K562 (cell line): ENCODE measurements around the gene ANKDD1A. TPM values are rescaled to one million over a fixed set of nuclear protein-coding genes. Genes with fewer than 3 reads are reported as not detected.

Source experiments
- ATAC-seq: fragments of 200-7000 bp; cut with Tn5 transposase; 3 replicates; pipeline ENCODE4 v1.9.1; 2020; ENCODE audit warnings: moderate library complexity
- BruUV-seq: library from RNA; stranded (reverse); fragments of 400-500 nt; replicated peaks from 2 replicates; lab custom pipeline; 2021; lab: Mats Ljungman, UMichigan
- CTCF ChIA-PET: fragments of 300-600 bp; formaldehyde crosslinking; extraction: SDS; loops from one replicate; lab custom pipeline; 2021; ENCODE audit warnings: low intra/inter-chr PET ratio; lab: Yijun Ruan, JAX
- POLR2A ChIA-PET: fragments of 300-600, 350-650 bp; sonication (Branson Sonifier 250); formaldehyde crosslinking; extraction: SDS; loops from one replicate; lab custom pipeline; 2021; ENCODE audit warnings: antibody characterized with exemption, inconsistent platforms; lab: Yijun Ruan, JAX
- DNase-seq, 4 experiments: peaks; one replicate each; pipeline versions ENCODE4 v3.0.0 to v3.0.0-alpha.2; 2011 to 2018; ENCODE audit warnings: low spot score in 3 of 4, mixed read lengths in 3 of 4; ENCODE audit errors: extremely low read depth in 1 of 4
- FAIRE-seq: peaks from 2 replicates; lab custom pipeline; 2011; peaks lifted over from hg19 to GRCh38; lab: Jason Lieb, UNC
- H2AFZ ChIP-seq: 2 replicates; pipeline ENCODE4 v1.6.0; 2011; ENCODE audit warnings: low read depth, low read length, control low read depth, inconsistent platforms
- H3K27ac ChIP-seq: fragments of 200-600 bp; 3 replicates; pipeline ENCODE4 v1.8.0; 2011; ENCODE audit warnings: low read depth, mild to moderate bottlenecking, control low read depth, inconsistent platforms, low read length, moderate library complexity, mixed read lengths; ENCODE audit errors: extremely low read depth
- H3K27me3 ChIP-seq, 2 experiments: fragments of 300-600 bp in 1 of 2; 2 replicates in 1 of 2; 3 replicates in 1 of 2; pipeline versions ENCODE4 v1.6.0 to v1.8.0; 2011; ENCODE audit warnings: inconsistent platforms in 2 of 2, low read length in 2 of 2, mild to moderate bottlenecking in 1 of 2, mixed read lengths in 1 of 2, moderate library complexity in 1 of 2; ENCODE audit not compliant: control insufficient read depth in 2 of 2, insufficient read depth in 2 of 2
- H3K36me3 ChIP-seq: fragments of 300-600 bp; 3 replicates; pipeline ENCODE4 v1.8.0; 2011; ENCODE audit warnings: mild to moderate bottlenecking, low read length, inconsistent platforms; ENCODE audit not compliant: control insufficient read depth, insufficient read depth
- H3K4me1 ChIP-seq, 2 experiments: fragments of 200-600 bp in 1 of 2; replicated peaks in 1 of 2; 2 replicates in 1 of 2; 3 replicates in 1 of 2; pipeline versions ENCODE4 v1.5.1 to v1.8.0; 2011; ENCODE audit warnings: inconsistent platforms in 2 of 2, low read length in 2 of 2, mild to moderate bottlenecking in 1 of 2, mixed read lengths in 1 of 2, moderate library complexity in 1 of 2; ENCODE audit not compliant: control insufficient read depth in 2 of 2, insufficient read depth in 2 of 2
- H3K4me2 ChIP-seq: 2 replicates; pipeline ENCODE4 v1.6.1; 2011; ENCODE audit warnings: low read length, control low read depth, inconsistent platforms, mixed read lengths; ENCODE audit not compliant: insufficient read depth
- H3K4me3 ChIP-seq: fragments of 200-600 bp; sonication (generic), shearing (Covaris generic); 2 replicates; pipeline ENCODE4 v1.5.1; 2016; ENCODE audit warnings: control low read depth, inconsistent platforms
- H3K79me2 ChIP-seq: fragments of 200-600 bp; 3 replicates; pipeline ENCODE4 v1.8.0; 2011; ENCODE audit warnings: low read length, inconsistent platforms; ENCODE audit not compliant: control insufficient read depth, insufficient read depth
- H3K9ac ChIP-seq, 2 experiments: 2 replicates each; pipeline versions ENCODE4 v1.6.0 to v1.6.1; 2011; ENCODE audit warnings: low read depth in 2 of 2, low read length in 2 of 2, control low read depth in 1 of 2, inconsistent platforms in 1 of 2, mild to moderate bottlenecking in 1 of 2, mixed read lengths in 1 of 2; ENCODE audit not compliant: insufficient read depth in 1 of 2
- H3K9me1 ChIP-seq: one replicate; pipeline ENCODE4 v1.6.0; 2011; ENCODE audit warnings: inconsistent platforms, mild to moderate bottlenecking, low read length, moderate library complexity; ENCODE audit not compliant: control insufficient read depth, insufficient read depth
- H3K9me3 ChIP-seq: replicated peaks from 2 replicates; pipeline ENCODE4 v1.5.1; 2011; ENCODE audit warnings: low read depth, low read length, inconsistent platforms; ENCODE audit not compliant: control insufficient read depth, insufficient read depth
- H4K20me1 ChIP-seq: replicated peaks from 2 replicates; pipeline ENCODE4 v1.6.1; 2011; ENCODE audit warnings: low read length, inconsistent platforms, mixed read lengths; ENCODE audit not compliant: control insufficient read depth, insufficient read depth
- CXXC5 ChIP-seq: fragments of 250-450 bp; sonication (Bioruptor Pico); IDR thresholded peaks from 2 replicates; pipeline ENCODE4 v1.8.0; 2022; ENCODE audit warnings: inconsistent platforms, mild to moderate bottlenecking, moderate library complexity
- GABPB2 ChIP-seq: fragments of 250-450 bp; sonication (Bioruptor Pico); conservative IDR thresholded peaks from 2 replicates; pipeline ENCODE4 v1.5.1; 2021; ENCODE audit warnings: mild to moderate bottlenecking
- NFXL1 ChIP-seq: fragments of 450-650 bp; formaldehyde crosslinking; IDR thresholded peaks from 2 replicates; pipeline ENCODE4 v1.4.0; 2021; ENCODE audit warnings: mild to moderate bottlenecking
- POLR3G ChIP-seq: IDR thresholded peaks from 2 replicates; pipeline ENCODE4 v1.6.1; 2011; ENCODE audit not compliant: insufficient read length, insufficient replicate concordance; ENCODE audit errors: extremely low read depth
- RBM22 ChIP-seq: fragments of 200-400 bp; formaldehyde crosslinking; IDR thresholded peaks from 2 replicates; pipeline ENCODE4 v1.6.1; 2018; ENCODE audit warnings: low read length, low read depth; ENCODE audit not compliant: poor library complexity, severe bottlenecking
- ZEB2 ChIP-seq: fragments of 450-650 bp; IDR thresholded peaks from 2 replicates; pipeline ENCODE4 v1.6.1; 2016
- WGBS: fragments of 100-300 bp; shearing (Covaris generic); methylation state at CpG from one replicate; pipeline ENCODE4 v1.1.6; 2016; ENCODE audit warnings: low coverage, mixed read lengths; ENCODE audit not compliant: insufficient coverage; ENCODE audit errors: missing lambda C conversion rate; 5-methylcytosine and 5-hydroxymethylcytosine counted together
- in situ Hi-C: fragments of 300-500 bp; cut with MboI; formaldehyde crosslinking; loops from 4 replicates; pipeline ENCODE4 v1.15.0; 2018; ENCODE audit warnings: inconsistent platforms, mixed read lengths
- intact Hi-C: fragments of 100-400 bp; cut with micrococcal nuclease; formaldehyde crosslinking; loops from 2 replicates; pipeline ENCODE4 v1.14.2; 2022
- polyA plus RNA-seq, 8 experiments: library from polyadenylated mRNA; depleted of rRNA in 4 of 8; stranded (reverse) in 5 of 8; unstranded in 3 of 8; fragments of >200 nt; fragmentation: Nextera tagmentation in 2 of 8; fragmentation: Illumina TruSeq in 1 of 8; extraction: Ambion mirVana in 2 of 8; extraction: Trizol in 1 of 8; gene quantifications; 2 replicates each; pipeline versions ENCODE4 v1.2.1 to v1.2.3, GENCODE V29; 2011 to 2014; ENCODE audit warnings: inconsistent platforms in 1 of 8, missing spikeins in 1 of 8
- total RNA-seq, 7 experiments: library from RNA; depleted of rRNA in 6 of 7; stranded (reverse); fragments of >200 nt in 6 of 7; fragmentation: Illumina TruSeq in 2 of 7; extraction: Trizol in 2 of 7; gene quantifications; 2 replicates each; pipeline versions ENCODE4 v1.2.1 to v1.2.3, GENCODE V29; 2011 to 2021; ENCODE audit warnings: low replicate concordance in 1 of 7

The ANKDD1A gene
- total and polyA plus RNA-seq, 9 of the 15 experiments (the other 6 are each of a cell fraction or from before 2014, with no cell fraction given), result 0.08 to 0.80 (median 0.43) TPM

- H3K79me2 ChIP-seq, result no peaks in the 10 kb centered on the region
- ATAC-seq (no peak), DNase-seq (no peak), FAIRE-seq (no peak)
- H3K4me1 ChIP-seq, result peaks cover 0 to 3% of the 10 kb centered on the region in 2 experiments; a peak in 1 of 5 replicates
- TF ChIP-seq RBM22, result no peak
- no peak for TF ChIP-seq POLR3G
- TF ChIP-seq NFXL1 (CRISPR knock-in tag), result no peak
- TF ChIP-seq CXXC5 (CRISPR knock-in tag), result no peak
- TF ChIP-seq ZEB2, result no peak
- no peak for TF ChIP-seq GABPB2 (CRISPR knock-in tag)
- ChIA-PET POLR2A (interaction anchor here (0.6 to 1.2 kb wide), 5 partner anchors 12 to 125 kb away, joined by 3 to 5 read pairs (median 3); no protein-coding TSS in a partner anchor), CTCF (no interaction called here)
- no peak overlapping the region; a peak in 2 of 4 replicates for H3K9ac ChIP-seq
- in situ Hi-C loops (no loop called here), intact Hi-C loops (no loop called here)
- no peaks in the 10 kb centered on the region for H3K9me1 ChIP-seq
- no peak overlapping the region for H3K4me2 ChIP-seq
- H3K4me3 ChIP-seq, result no peak overlapping the region
- H3K9me3 ChIP-seq, result no peaks in the 10 kb centered on the region
- H3K27ac ChIP-seq, result no peak overlapping the region
- no peaks in the 10 kb centered on the region for H3K27me3 ChIP-seq
- no peaks in the 10 kb centered on the region for H4K20me1 ChIP-seq
- no TSS peak for BruUV-seq
- WGBS, result 84% methylated on average over 12 of the region's 12 CpGs
- H2AFZ ChIP-seq, result no peak overlapping the region
- H3K36me3 ChIP-seq, result peaks cover 25% of the 10 kb centered on the region; the same call in 1 of the 3 replicates
These were observed 46.3 kb upstream of the ANKDD1A start for GRCh38 chr15:64865126-64865997.
